Thymus (tissue), 11 donors: Measurements from ENCODE around the gene IL1RL2. TPM values are rescaled to one million over a fixed set of nuclear protein-coding genes. Genes with fewer than 3 reads are reported as not detected.

ENCODE experiments used
- DNase-seq, 9 donors: peaks; one replicate each; pipeline ENCODE4 v3.0.0-alpha.2; 2013; ENCODE audit warnings: low spot score in 9 of 9, low read depth in 6 of 9, missing footprints in 1 of 9
- H3K27ac ChIP-seq, 2 donors: one replicate each; pipeline ENCODE4 v1.5.1; 2013; ENCODE audit warnings: control low read depth in 1 of 2, low read depth in 1 of 2, low read length in 1 of 2, mild to moderate bottlenecking in 1 of 2, moderate library complexity in 1 of 2
- H3K27me3 ChIP-seq, 2 donors: one replicate each; pipeline ENCODE4 v1.5.1; 2013; ENCODE audit warnings: low read length in 1 of 2; ENCODE audit not compliant: control insufficient read depth in 2 of 2, insufficient read depth in 1 of 2
- H3K36me3 ChIP-seq, 2 donors: one replicate each; pipeline ENCODE4 v1.5.1; 2013; ENCODE audit warnings: low read length in 1 of 2, mild to moderate bottlenecking in 1 of 2, moderate library complexity in 1 of 2; ENCODE audit not compliant: control insufficient read depth in 2 of 2, insufficient read depth in 2 of 2
- H3K4me1 ChIP-seq, 2 donors: one replicate each; pipeline ENCODE4 v1.5.1; 2013; ENCODE audit warnings: low read length in 2 of 2; ENCODE audit not compliant: control insufficient read depth in 2 of 2, insufficient read depth in 2 of 2
- H3K4me3 ChIP-seq, 2 donors: one replicate each; pipeline ENCODE4 v1.5.1; 2013; ENCODE audit warnings: low read length in 2 of 2, control low read depth in 1 of 2, mild to moderate bottlenecking in 1 of 2
- H3K9me3 ChIP-seq, 2 donors: one replicate each; pipeline ENCODE4 v1.5.1; 2013; ENCODE audit warnings: low read length in 1 of 2, mild to moderate bottlenecking in 1 of 2; ENCODE audit not compliant: control insufficient read depth in 2 of 2, insufficient read depth in 1 of 2
- WGBS: extraction: QIAGEN DNeasy Blood & Tissue Kit; methylation state at CpG from one replicate; pipeline ENCODE4 v1.1.7; 2013; 5-methylcytosine and 5-hydroxymethylcytosine counted together
- polyA plus RNA-seq: library from polyadenylated mRNA; stranded (reverse); fragments of 200-250 nt; gene quantifications from one replicate; pipeline ENCODE4 v1.2.3, GENCODE V29; 2013
- total RNA-seq: library from RNA; stranded (reverse); fragments of 120-200 nt; gene quantifications from one replicate; pipeline ENCODE4 v1.2.4, GENCODE V29; 2013
- donor health status: healthy.

Gene IL1RL2
- total and polyA plus RNA-seq, 2 donors: 0.19 to 1.1 TPM

- Histone ChIP-seq H3K4me1 (no peaks in the 10 kb centered on the region), H3K4me3 (no peak overlapping the region), H3K27ac (no peak overlapping the region), H3K27me3 (peaks cover 0 to 4% of the 10 kb centered on the region in 2 donors), H3K9me3 (peaks cover 0 to 2% of the 10 kb centered on the region in 2 donors), H3K36me3 (no peaks in the 10 kb centered on the region)
- WGBS: 22% methylated on average over 22 of the region's 22 CpGs
- DNase-seq: peak; percentile 53 to 90 (median 77)
Measured at GRCh38 chr2:102240640-102241370, 54.0 kb downstream of the IL1RL2 start.

- no peak for DNase-seq
Measured at GRCh38 chr2:102241616-102242305, 54.9 kb downstream of the IL1RL2 start.

GRCh38 chr2:102245266-102246151 is 58.7 kb downstream of the IL1RL2 start:
- H3K4me3 ChIP-seq: no peak overlapping the region
- DNase-seq: no peak
- peaks cover 1 to 14% of the 10 kb centered on the region in 2 donors for H3K27me3 ChIP-seq
- WGBS: 95% methylated on average over 27 of the region's 27 CpGs
- peaks cover 0 to 2% of the 10 kb centered on the region in 2 donors for H3K9me3 ChIP-seq
- H3K4me1 ChIP-seq: no peaks in the 10 kb centered on the region
- H3K36me3 ChIP-seq: no peaks in the 10 kb centered on the region
- no peak overlapping the region for H3K27ac ChIP-seq

More at GRCh38 chr2:102241616-102242305, 54.9 kb downstream of the IL1RL2 start:
- WGBS: 98% methylated on average over 6 of the region's 6 CpGs
- H3K27ac ChIP-seq: no peak overlapping the region
- no peaks in the 10 kb centered on the region for H3K4me1 ChIP-seq
- H3K36me3 ChIP-seq: no peaks in the 10 kb centered on the region
- peaks cover 0 to 2% of the 10 kb centered on the region in 2 donors for H3K9me3 ChIP-seq
- H3K27me3 ChIP-seq: peaks cover 0 to 4% of the 10 kb centered on the region in 2 donors
- H3K4me3 ChIP-seq: no peak overlapping the region

GRCh38 chr2:102250278-102250821 is 63.5 kb downstream of the IL1RL2 start:
- DNase-seq: no peak
- Histone ChIP-seq H3K27ac (no peak overlapping the region), H3K4me1 (peaks cover 0 to 9% of the 10 kb centered on the region in 2 donors)

GRCh38 chr2:102251042-102251848 is 64.4 kb downstream of the IL1RL2 start:
- no peaks in the 10 kb centered on the region for H3K9me3 ChIP-seq

More at GRCh38 chr2:102250278-102250821, 63.5 kb downstream of the IL1RL2 start:
- no peaks in the 10 kb centered on the region for H3K9me3 ChIP-seq
- peaks cover 2 to 20% of the 10 kb centered on the region in 2 donors for H3K27me3 ChIP-seq
- 92% methylated on average over 37 of the region's 37 CpGs for WGBS
- H3K4me3 ChIP-seq: no peak overlapping the region
- no peaks in the 10 kb centered on the region for H3K36me3 ChIP-seq

GRCh38 chr2:102251849-102252203 is 65.0 kb downstream of the IL1RL2 start:
- no peak overlapping the region for H3K27ac ChIP-seq
- peaks cover 0 to 9% of the 10 kb centered on the region in 2 donors for H3K4me1 ChIP-seq
- no peaks in the 10 kb centered on the region for H3K36me3 ChIP-seq
- no peak overlapping the region for H3K4me3 ChIP-seq
- peaks cover 2 to 20% of the 10 kb centered on the region in 2 donors for H3K27me3 ChIP-seq
- H3K9me3 ChIP-seq: no peaks in the 10 kb centered on the region
- DNase-seq: no peak
- WGBS: 11% methylated on average over 1 of the region's 1 CpG

More at GRCh38 chr2:102251042-102251848, 64.4 kb downstream of the IL1RL2 start:
- H3K36me3 ChIP-seq: no peaks in the 10 kb centered on the region
- peaks cover 2 to 20% of the 10 kb centered on the region in 2 donors for H3K27me3 ChIP-seq
- H3K27ac ChIP-seq: no peak overlapping the region
- peaks cover 0 to 9% of the 10 kb centered on the region in 2 donors for H3K4me1 ChIP-seq
- H3K4me3 ChIP-seq: peak overlapping the region; percentile 32 to 41
- DNase-seq: peak in 7 of 9 donors; percentile 24 to 77 (median 41)
- WGBS: 3% methylated on average over 52 of the region's 52 CpGs

- Histone ChIP-seq H3K36me3 (no peaks in the 10 kb centered on the region), H3K27me3 (peaks cover 2 to 20% of the 10 kb centered on the region in 2 donors), H3K9me3 (no peaks in the 10 kb centered on the region), H3K27ac (no peak overlapping the region), H3K4me1 (peaks cover 0 to 9% of the 10 kb centered on the region in 2 donors), H3K4me3 (no peak overlapping the region)
- no peak for DNase-seq
- WGBS: 96% methylated on average over 2 of the region's 2 CpGs
Measured at GRCh38 chr2:102252236-102252635, 65.4 kb downstream of the IL1RL2 start.

- WGBS: 97% methylated on average over 1 of the region's 1 CpG
- Histone ChIP-seq H3K9me3 (no peaks in the 10 kb centered on the region), H3K4me1 (peaks cover 0 to 11% of the 10 kb centered on the region in 2 donors), H3K36me3 (no peaks in the 10 kb centered on the region), H3K27ac (no peak overlapping the region), H3K27me3 (peaks cover 2 to 20% of the 10 kb centered on the region in 2 donors), H3K4me3 (no peak overlapping the region)
- no peak for DNase-seq
Measured at GRCh38 chr2:102253140-102253752, 66.4 kb downstream of the IL1RL2 start.
